Neuron (in vitro differentiated cells): ENCODE measurements around the gene GRM8.

Experiments used
- H2AFZ ChIP-seq: one replicate; pipeline ENCODE4 v1.6.1; 2013; ENCODE audit warnings: low read depth, mild to moderate bottlenecking, inconsistent platforms, low read length, moderate library complexity
- H3K27me3 ChIP-seq: one replicate; pipeline ENCODE4 v1.6.1; 2013; ENCODE audit warnings: low read length; ENCODE audit not compliant: insufficient read depth
- H3K36me3 ChIP-seq: one replicate; pipeline ENCODE4 v1.6.1; 2013; ENCODE audit warnings: low read length; ENCODE audit not compliant: insufficient read depth
- H3K4me1 ChIP-seq: one replicate; pipeline ENCODE4 v1.6.1; 2013; ENCODE audit warnings: low read length; ENCODE audit not compliant: insufficient read depth
- H3K4me3 ChIP-seq: 2 replicates; pipeline ENCODE4 v1.5.1; 2013; ENCODE audit warnings: mild to moderate bottlenecking, low read length, moderate library complexity
- H3K9me3 ChIP-seq: one replicate; pipeline ENCODE4 v1.6.1; 2013; ENCODE audit warnings: low read length

GRM8 gene

DNA sequence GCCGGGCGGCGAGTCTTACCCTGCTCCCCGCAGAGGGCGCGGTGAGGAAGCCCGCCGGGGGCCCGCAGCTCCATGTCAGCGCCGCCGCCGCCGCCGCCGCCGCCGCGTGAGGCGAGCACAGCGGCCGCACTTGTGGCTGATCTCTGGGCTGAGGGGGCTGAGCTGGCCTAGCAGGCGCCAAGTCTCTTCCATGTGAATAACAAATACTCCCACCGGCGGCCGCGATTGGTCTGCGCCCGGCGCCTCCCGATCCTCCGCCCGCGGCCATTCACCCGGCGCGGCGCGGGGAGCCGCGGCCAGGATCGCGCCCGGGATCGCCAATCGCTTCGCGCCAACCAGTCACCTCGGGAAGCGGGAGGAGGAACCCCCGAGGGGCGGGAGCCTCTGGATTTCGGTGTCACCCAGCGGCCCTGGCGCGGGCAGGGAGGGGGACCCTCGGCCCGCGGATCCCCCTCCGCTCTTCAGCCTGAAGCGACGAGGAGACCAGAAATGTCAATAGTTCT, at the start of gene GRM8:
Gene GRM8, minus strand, starts transcription at position 164 of the 503 bp plus-strand sequence.
- Histone ChIP-seq H3K36me3 (no peaks in the 10 kb centered on the region), H2AFZ (peak within 1 kb of the TSS; percentile 100), H3K27me3 (peaks cover 45% of the 10 kb centered on the region), H3K9me3 (no peaks in the 10 kb centered on the region), H3K4me3 (peak within 1 kb of the TSS; percentile 67), H3K4me1 (peaks cover 14% of the 10 kb centered on the region)

DNA sequence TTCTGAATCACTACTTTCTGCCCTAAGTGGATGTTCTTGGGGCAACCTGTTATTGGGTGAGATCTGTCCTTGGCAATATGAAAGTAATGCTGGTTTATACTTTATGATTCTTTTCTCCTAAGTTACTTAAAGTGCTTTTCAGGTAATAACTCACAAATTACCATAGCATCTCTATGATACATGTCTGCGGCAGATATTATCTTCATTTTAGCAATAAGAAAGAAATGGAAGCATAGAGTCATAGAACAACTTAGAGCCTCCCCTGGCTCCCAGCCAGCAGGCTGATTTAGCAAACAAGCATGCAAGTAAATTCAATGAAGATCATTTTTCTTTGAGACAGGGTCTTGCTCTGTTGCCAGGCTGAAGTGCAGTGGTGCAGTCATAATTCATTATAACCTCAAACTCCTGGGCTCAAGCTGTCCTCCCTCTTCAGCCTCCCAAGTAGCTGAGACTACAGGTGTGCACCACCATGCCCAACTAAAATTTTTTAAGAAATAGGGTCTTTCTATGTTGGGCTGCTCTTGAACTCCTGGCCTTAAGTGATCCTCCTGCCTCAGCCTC, 38.1 kb upstream of the GRM8 start:
- peaks cover 3% of the 10 kb centered on the region for H3K27me3 ChIP-seq
- no peaks in the 10 kb centered on the region for H3K4me1 ChIP-seq
- H3K9me3 ChIP-seq = no peaks in the 10 kb centered on the region
- H3K36me3 ChIP-seq = no peaks in the 10 kb centered on the region
- H3K4me3 ChIP-seq = no peak overlapping the region
- H2AFZ ChIP-seq = no peak overlapping the region

DNA sequence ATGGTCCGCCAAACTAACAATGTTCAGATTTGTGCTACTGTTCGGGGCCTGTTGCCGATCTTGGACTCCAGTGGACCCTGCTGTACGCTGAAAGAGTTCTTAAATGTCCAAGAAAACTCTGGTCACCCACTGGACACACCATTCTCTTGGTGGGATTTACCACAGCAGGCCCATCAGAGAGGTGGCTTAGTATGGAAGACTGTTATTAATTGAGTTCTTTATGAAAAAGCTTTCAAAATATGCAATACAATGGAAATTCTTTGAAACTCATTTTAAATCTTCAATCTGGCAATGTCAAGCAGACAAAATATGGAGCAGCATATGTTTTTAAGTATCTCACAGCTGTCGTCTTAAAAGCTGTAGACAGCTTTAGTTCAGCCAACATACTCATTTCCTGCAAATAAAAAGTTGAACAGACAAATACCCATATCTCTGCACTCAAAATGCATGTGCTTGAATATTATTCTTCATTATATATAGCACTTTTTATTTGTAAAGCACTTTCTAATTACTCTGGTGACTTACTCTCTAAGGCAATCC, 37.4 kb upstream of the GRM8 start:
- Histone ChIP-seq H3K36me3 (no peaks in the 10 kb centered on the region), H3K4me1 (no peaks in the 10 kb centered on the region), H2AFZ (no peak overlapping the region), H3K4me3 (no peak overlapping the region), H3K27me3 (peaks cover 3% of the 10 kb centered on the region), H3K9me3 (no peaks in the 10 kb centered on the region)

DNA sequence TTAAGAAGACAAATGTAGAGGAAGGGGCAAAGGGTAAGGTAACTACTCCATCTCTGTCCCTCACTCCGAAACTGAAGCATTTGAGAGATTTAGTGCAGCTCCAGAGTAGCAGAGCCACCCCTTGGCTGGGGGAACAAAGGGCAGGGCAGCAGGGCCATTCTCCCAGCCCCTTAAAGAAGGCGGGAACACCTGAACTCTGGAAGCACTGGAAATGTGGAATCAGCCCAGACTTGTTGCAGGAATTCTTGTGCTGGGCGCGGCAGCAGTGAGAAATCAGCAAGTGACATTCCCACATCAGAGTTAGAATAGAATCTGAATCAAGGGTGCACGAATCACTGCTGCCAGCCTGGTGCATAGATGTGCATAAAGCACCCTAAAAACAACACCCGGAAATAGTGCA, 34.4 kb upstream of the GRM8 start:
- peaks cover 3% of the 10 kb centered on the region for H3K27me3 ChIP-seq
- no peak overlapping the region for H3K4me3 ChIP-seq
- no peaks in the 10 kb centered on the region for H3K4me1 ChIP-seq
- no peaks in the 10 kb centered on the region for H3K9me3 ChIP-seq
- no peaks in the 10 kb centered on the region for H3K36me3 ChIP-seq
- H2AFZ ChIP-seq = no peak overlapping the region

DNA sequence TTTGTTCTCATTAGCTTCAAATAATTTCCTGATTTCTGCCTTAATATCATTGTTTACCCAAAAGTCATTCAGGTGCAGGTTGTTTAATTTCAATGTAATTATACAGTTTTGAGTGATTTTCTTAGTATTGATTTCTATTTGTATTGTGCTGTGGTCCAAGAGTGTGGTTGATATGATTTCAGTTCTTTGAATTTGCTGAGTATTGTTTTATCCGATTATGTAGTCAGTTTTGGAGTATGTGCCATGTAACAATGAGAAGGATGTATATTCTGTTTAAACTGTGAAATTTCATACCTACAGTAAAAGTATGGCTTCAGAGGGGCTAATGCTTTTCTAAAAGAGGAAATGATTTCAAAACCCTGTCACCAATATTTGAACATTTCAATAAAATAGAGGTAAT, 17.4 kb upstream of the GRM8 start:
- Histone ChIP-seq H3K4me3 (no peak overlapping the region), H3K27me3 (no peaks in the 10 kb centered on the region), H3K4me1 (no peaks in the 10 kb centered on the region), H3K36me3 (no peaks in the 10 kb centered on the region), H2AFZ (no peak overlapping the region), H3K9me3 (no peaks in the 10 kb centered on the region)

DNA sequence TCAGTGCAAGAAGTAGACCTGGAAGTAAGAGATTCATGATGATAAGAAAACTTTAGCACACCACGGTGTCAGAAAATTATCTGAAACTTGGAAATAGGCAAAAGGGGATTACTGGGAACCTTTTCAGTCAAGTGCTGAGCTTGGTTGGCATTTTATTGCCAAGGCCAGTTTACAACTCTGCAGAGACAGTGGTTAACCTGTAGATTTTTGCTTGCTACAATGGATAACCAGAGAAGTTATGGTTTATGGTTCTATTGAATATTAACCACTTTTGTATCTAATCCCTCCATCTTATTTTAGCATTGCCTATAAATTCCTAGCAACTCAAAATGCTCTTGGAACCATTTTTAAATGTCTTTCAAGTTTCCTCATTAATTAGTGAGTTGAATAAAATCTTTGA, 13.3 kb upstream of the GRM8 start:
- H3K9me3 ChIP-seq = no peaks in the 10 kb centered on the region
- peaks cover 3% of the 10 kb centered on the region for H3K27me3 ChIP-seq
- H3K36me3 ChIP-seq = no peaks in the 10 kb centered on the region
- no peak overlapping the region for H2AFZ ChIP-seq
- no peak overlapping the region for H3K4me3 ChIP-seq
- no peaks in the 10 kb centered on the region for H3K4me1 ChIP-seq

DNA sequence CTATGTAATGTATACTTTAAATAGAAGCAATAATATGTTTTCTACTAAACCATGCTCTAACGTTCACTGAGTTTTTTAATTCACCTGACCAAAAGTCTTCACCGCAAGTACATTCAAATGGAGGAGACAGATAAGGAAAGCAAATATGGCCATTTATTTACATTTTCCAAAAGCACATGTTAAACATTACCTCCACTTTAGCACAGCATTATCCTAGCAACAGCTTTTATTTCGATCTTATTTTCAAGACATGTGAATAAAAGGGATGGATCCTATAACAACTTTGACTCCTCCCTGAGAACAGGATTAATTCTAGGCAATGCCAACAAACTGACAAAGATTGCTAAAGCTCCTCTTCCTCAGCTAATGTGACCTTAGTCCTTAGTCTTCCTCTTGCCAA, 11.5 kb upstream of the GRM8 start:
- H3K4me3 ChIP-seq = no peak overlapping the region
- H2AFZ ChIP-seq = no peak overlapping the region
- H3K9me3 ChIP-seq = no peaks in the 10 kb centered on the region
- peaks cover 3% of the 10 kb centered on the region for H3K27me3 ChIP-seq
- no peaks in the 10 kb centered on the region for H3K36me3 ChIP-seq
- H3K4me1 ChIP-seq = no peaks in the 10 kb centered on the region

DNA sequence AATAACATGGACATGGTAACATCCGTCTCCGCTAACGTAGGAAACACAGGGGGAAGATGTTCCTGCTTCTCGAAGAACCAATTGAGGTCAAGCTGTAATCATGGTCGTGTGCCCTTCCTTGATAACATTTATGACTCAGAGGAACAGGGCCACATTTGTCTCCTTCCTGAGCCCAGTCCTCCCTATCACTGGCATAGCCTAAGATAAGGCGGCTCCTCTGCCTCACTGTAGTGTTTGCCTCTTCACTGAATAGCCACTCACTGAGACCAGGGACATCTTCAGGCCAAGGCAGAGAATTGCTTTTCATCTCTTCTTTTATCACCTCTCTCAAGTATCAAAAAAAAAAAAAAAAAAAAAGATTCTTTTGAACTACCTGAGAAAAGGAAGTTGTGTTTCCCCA, 5.4 kb upstream of the GRM8 start:
- H3K36me3 ChIP-seq = no peaks in the 10 kb centered on the region
- no peak overlapping the region for H2AFZ ChIP-seq
- no peak overlapping the region for H3K4me3 ChIP-seq
- peaks cover 3% of the 10 kb centered on the region for H3K27me3 ChIP-seq
- peaks cover 2% of the 10 kb centered on the region for H3K4me1 ChIP-seq
- no peaks in the 10 kb centered on the region for H3K9me3 ChIP-seq

DNA sequence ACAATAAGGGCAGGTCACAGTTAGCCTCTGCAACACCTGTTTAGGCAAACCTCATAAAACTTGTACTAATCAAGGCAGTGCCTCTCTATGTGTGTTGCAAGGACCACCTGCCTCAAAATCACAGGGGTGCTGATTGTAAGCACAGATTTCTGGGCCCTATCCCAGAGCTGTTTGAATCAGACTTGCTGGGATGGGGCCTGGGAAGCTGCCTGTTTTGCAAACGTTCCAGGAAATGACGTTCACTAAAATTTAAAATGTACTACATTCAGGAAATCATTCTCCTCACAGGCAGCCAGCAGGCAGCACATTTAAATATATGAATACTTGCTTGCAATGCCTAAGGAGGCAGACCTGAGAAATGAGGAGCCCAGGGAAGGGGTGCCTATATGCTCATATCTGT, 4.3 kb upstream of the GRM8 start:
- Histone ChIP-seq H3K27me3 (peaks cover 4% of the 10 kb centered on the region), H3K9me3 (no peaks in the 10 kb centered on the region), H3K4me3 (no peak overlapping the region), H2AFZ (no peak overlapping the region), H3K4me1 (peaks cover 9% of the 10 kb centered on the region), H3K36me3 (no peaks in the 10 kb centered on the region)

DNA sequence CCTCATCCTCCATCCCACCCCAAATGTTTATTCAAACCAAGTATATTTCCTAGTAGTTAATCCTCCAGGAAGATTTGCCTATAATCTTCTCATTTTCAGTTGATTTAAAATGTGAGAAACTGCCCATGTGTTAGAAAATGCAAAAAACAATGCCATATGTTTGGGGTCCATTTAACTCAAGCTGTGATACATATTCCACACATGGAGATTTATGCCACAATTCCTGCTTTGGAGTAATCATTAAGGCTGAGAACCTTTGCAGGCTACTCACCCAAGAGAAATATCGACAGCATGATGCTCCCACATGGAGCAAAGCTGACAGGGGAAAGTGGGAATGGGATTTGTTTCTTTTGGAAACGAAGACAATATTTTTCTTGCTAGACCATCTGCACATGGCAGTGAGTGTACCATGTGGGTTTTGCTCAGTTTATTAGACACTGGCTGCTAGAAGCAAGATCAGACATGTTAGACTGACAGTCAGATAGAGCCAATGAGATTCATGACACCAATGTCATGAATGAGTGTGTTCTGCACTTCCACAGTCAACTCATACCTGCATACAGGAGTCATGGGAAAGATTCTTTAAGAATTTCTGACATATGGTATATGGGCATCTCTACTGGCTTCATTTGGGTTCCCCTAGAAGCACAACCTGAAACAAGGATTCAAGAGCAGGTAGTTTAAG, 3.4 kb upstream of the GRM8 start:
- H3K36me3 ChIP-seq = no peaks in the 10 kb centered on the region
- H3K27me3 ChIP-seq = peaks cover 14% of the 10 kb centered on the region
- H3K4me1 ChIP-seq = peaks cover 14% of the 10 kb centered on the region
- H3K4me3 ChIP-seq = no peak overlapping the region
- no peaks in the 10 kb centered on the region for H3K9me3 ChIP-seq
- H2AFZ ChIP-seq = no peak overlapping the region

DNA sequence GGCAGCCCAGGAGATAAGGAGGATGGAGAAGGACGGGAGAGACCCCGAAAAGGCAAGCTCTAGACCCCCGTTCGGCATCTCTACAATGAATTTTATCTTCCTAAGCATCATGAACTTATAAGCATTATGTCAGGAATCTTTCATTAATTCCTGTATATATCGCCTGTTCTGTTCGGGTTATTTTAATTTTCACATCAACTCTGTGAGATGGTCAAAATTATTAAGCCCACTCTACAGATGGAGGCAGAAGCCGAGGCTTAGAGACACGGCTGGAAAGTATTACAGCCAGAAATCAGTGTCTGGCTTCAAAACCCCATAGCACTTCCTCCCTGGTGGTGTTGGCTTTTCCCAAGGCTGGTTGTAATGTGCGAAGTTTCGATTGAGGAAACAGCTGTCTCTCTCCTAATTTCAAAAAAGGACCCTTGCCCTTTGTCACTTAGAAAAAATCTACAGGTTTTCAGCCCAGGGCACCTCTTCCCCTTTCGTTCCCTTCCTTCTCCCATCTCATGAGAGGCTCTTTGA, 1.5 kb upstream of the GRM8 start:
- Histone ChIP-seq H3K9me3 (no peaks in the 10 kb centered on the region), H3K4me3 (no peak overlapping the region), H2AFZ (peak overlapping the region; percentile 100), H3K27me3 (peaks cover 33% of the 10 kb centered on the region), H3K36me3 (no peaks in the 10 kb centered on the region), H3K4me1 (peaks cover 14% of the 10 kb centered on the region)

DNA sequence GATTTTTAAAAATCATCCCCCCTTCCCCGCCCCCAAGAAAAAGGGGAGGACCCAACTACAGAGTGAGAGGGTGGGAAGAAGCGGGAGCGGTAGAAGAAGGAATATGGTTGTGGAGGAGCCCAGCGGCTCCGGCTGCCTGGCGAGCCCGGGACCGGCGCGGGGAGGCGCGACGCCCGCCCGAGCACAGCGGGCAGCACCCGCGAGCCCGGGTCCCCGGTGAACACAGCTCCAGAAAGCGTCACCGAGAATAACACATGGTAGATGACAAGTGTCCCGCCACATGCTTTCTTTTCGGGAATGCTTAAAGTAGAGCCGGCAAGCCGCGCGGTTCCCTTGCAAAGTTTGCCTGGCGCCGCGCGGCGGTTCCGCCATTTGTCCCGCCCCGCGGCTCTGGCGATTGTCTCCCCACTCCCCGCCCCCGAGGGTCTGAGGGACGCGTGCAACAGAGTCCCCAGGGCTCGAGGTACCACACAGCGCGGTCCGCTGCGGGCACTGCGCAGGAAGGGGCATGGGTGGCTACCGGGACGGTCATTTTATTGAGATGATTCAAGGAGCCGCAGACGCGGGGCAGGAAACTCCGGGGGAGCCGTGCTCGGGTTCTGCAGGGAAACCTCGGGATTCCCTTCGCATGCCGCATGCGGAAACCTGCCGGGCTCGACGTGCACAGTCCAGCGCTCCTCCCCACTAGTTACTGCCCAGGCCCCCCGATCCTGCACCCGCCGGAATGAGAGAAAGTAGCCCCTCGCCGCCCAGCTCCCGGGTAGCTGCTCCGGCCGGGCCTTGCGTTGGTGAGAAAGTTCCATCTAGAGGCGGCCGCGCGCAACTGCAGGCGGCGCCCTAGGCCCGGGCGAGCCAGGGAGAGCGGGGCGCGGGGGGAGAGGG, 781 bp upstream of the GRM8 start:
- peaks cover 14% of the 10 kb centered on the region for H3K4me1 ChIP-seq
- no peaks in the 10 kb centered on the region for H3K36me3 ChIP-seq
- H2AFZ ChIP-seq = peak overlapping the region; percentile 100
- H3K9me3 ChIP-seq = no peaks in the 10 kb centered on the region
- peaks cover 40% of the 10 kb centered on the region for H3K27me3 ChIP-seq
- peak overlapping the region; percentile 67 for H3K4me3 ChIP-seq

DNA sequence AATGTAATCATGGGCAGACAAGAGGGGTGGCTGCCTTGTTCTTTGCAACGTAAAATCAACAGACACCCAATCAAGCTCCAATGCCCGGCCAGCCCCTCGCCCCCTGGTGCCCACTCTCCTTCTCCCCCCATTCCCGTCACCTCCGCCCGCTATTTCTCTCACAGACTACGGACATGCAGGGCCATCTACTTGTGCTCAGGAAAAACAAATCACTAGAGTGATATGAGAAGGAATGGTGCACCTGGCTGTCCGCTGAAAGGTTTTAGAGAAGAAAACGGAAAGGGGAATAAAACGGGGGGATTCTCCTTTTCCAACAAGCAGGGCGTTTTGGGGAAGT, 396 bp downstream of the GRM8 start:
- Histone ChIP-seq H2AFZ (peak overlapping the region; percentile 100), H3K4me1 (peaks cover 14% of the 10 kb centered on the region), H3K9me3 (no peaks in the 10 kb centered on the region), H3K4me3 (peak overlapping the region; percentile 67), H3K36me3 (no peaks in the 10 kb centered on the region), H3K27me3 (peaks cover 48% of the 10 kb centered on the region)
